ENCODE data around the gene PTCH2. TPM values are rescaled to one million over a fixed set of nuclear protein-coding genes. Genes with fewer than 3 reads are reported as not detected.

The PTCH2 gene
- total and polyA plus RNA-seq, 2 of the 13 experiments (the other 11 are each of a cell fraction or from before 2014, with no cell fraction given): 0.60 to 1.5 TPM

GRCh38 chr1:44807364-44808062, 35.5 kb downstream of the PTCH2 start (continued):
- TF ChIP-seq ZNF572 (CRISPR knock-in tag; IDR thresholded peaks at IDR 0.05) (no peak; the same call in 1 of the 2 replicates), ZNF556 (CRISPR knock-in tag; IDR thresholded peaks at IDR 0.05; ENCODE audit: borderline replicate concordance) (peak; percentile 86; the same call in 1 of the 2 replicates), ZNF747 (CRISPR knock-in tag; IDR thresholded peaks at IDR 0.05; ENCODE audit: borderline replicate concordance) (peak; percentile 77; the same call in 1 of the 2 replicates), MAFF (IDR thresholded peaks at IDR 0.05; ENCODE audit: low read depth, low read length) (peak; percentile 32), ZNF772 (CRISPR knock-in tag; IDR thresholded peaks at IDR 0.05) (peak; percentile 92), MTA3 (CRISPR knock-in tag; IDR thresholded peaks at IDR 0.05) (no peak), NFIC (IDR thresholded peaks at IDR 0.05; ENCODE audit: low read length) (peak; percentile 33; the same call in 1 of the 2 replicates), SUZ12 (IDR thresholded peaks at IDR 0.05; ENCODE audit: low read depth, low read length) (no peak), ZNF543 (CRISPR knock-in tag; IDR thresholded peaks at IDR 0.05) (peak; percentile 86), RNF2 (conservative IDR thresholded peaks at IDR 0.05; ENCODE audit: low read depth) (peak; percentile 97), CBFB (CRISPR knock-in tag; IDR thresholded peaks at IDR 0.05) (no peak), ZNF724P (CRISPR knock-in tag; IDR thresholded peaks at IDR 0.05; ENCODE audit: borderline replicate concordance) (peak; percentile 74; the same call in 1 of the 2 replicates), BHLHE40 (IDR thresholded peaks at IDR 0.05; ENCODE audit: low read length) (peak; percentile 68), NR2F1 (CRISPR knock-in tag; IDR thresholded peaks at IDR 0.05) (peak; percentile 20 to 69; a peak in 3 of 4 replicates), POLR2AphosphoS5 (IDR thresholded peaks at IDR 0.05; ENCODE audit: low read depth, low read length) (peak; percentile 77), ZNF761 (CRISPR knock-in tag; conservative IDR thresholded peaks at IDR 0.05) (peak; percentile 6; the same call in 1 of the 2 replicates), HMG20A (CRISPR knock-in tag; IDR thresholded peaks at IDR 0.05; ENCODE audit: borderline replicate concordance) (no peak; the same call in 1 of the 2 replicates), TMF1 (CRISPR knock-in tag; IDR thresholded peaks at IDR 0.05; ENCODE audit: low read depth) (peak; percentile 80; the same call in 1 of the 2 replicates)
- TF ChIP-seq, protein P1, sequence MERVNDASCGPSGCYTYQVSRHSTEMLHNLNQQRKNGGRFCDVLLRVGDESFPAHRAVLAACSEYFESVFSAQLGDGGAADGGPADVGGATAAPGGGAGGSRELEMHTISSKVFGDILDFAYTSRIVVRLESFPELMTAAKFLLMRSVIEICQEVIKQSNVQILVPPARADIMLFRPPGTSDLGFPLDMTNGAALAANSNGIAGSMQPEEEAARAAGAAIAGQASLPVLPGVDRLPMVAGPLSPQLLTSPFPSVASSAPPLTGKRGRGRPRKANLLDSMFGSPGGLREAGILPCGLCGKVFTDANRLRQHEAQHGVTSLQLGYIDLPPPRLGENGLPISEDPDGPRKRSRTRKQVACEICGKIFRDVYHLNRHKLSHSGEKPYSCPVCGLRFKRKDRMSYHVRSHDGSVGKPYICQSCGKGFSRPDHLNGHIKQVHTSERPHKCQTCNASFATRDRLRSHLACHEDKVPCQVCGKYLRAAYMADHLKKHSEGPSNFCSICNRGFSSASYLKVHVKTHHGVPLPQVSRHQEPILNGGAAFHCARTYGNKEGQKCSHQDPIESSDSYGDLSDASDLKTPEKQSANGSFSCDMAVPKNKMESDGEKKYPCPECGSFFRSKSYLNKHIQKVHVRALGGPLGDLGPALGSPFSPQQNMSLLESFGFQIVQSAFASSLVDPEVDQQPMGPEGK (CRISPR knock-in tag; IDR thresholded peaks at IDR 0.05): no peak
- TF ChIP-seq, protein P2, sequence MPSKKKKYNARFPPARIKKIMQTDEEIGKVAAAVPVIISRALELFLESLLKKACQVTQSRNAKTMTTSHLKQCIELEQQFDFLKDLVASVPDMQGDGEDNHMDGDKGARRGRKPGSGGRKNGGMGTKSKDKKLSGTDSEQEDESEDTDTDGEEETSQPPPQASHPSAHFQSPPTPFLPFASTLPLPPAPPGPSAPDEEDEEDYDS (CRISPR knock-in tag; IDR thresholded peaks at IDR 0.05): peak; percentile 83
- TF ChIP-seq, protein P3, sequence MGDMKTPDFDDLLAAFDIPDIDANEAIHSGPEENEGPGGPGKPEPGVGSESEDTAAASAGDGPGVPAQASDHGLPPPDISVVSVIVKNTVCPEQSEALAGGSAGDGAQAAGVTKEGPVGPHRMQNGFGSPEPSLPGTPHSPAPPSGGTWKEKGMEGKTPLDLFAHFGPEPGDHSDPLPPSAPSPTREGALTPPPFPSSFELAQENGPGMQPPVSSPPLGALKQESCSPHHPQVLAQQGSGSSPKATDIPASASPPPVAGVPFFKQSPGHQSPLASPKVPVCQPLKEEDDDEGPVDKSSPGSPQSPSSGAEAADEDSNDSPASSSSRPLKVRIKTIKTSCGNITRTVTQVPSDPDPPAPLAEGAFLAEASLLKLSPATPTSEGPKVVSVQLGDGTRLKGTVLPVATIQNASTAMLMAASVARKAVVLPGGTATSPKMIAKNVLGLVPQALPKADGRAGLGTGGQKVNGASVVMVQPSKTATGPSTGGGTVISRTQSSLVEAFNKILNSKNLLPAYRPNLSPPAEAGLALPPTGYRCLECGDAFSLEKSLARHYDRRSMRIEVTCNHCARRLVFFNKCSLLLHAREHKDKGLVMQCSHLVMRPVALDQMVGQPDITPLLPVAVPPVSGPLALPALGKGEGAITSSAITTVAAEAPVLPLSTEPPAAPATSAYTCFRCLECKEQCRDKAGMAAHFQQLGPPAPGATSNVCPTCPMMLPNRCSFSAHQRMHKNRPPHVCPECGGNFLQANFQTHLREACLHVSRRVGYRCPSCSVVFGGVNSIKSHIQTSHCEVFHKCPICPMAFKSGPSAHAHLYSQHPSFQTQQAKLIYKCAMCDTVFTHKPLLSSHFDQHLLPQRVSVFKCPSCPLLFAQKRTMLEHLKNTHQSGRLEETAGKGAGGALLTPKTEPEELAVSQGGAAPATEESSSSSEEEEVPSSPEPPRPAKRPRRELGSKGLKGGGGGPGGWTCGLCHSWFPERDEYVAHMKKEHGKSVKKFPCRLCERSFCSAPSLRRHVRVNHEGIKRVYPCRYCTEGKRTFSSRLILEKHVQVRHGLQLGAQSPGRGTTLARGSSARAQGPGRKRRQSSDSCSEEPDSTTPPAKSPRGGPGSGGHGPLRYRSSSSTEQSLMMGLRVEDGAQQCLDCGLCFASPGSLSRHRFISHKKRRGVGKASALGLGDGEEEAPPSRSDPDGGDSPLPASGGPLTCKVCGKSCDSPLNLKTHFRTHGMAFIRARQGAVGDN (CRISPR knock-in tag; IDR thresholded peaks at IDR 0.05): peak; percentile 100
- TF ChIP-seq, protein P4, sequence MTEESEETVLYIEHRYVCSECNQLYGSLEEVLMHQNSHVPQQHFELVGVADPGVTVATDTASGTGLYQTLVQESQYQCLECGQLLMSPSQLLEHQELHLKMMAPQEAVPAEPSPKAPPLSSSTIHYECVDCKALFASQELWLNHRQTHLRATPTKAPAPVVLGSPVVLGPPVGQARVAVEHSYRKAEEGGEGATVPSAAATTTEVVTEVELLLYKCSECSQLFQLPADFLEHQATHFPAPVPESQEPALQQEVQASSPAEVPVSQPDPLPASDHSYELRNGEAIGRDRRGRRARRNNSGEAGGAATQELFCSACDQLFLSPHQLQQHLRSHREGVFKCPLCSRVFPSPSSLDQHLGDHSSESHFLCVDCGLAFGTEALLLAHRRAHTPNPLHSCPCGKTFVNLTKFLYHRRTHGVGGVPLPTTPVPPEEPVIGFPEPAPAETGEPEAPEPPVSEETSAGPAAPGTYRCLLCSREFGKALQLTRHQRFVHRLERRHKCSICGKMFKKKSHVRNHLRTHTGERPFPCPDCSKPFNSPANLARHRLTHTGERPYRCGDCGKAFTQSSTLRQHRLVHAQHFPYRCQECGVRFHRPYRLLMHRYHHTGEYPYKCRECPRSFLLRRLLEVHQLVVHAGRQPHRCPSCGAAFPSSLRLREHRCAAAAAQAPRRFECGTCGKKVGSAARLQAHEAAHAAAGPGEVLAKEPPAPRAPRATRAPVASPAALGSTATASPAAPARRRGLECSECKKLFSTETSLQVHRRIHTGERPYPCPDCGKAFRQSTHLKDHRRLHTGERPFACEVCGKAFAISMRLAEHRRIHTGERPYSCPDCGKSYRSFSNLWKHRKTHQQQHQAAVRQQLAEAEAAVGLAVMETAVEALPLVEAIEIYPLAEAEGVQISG (CRISPR knock-in tag; IDR thresholded peaks at IDR 0.05): peak; percentile 49

All from HepG2 (cell line).